Large intestine (tissue), 3 donors: Measurements from ENCODE around the gene CYP26B1. TPM values are rescaled to one million over a fixed set of nuclear protein-coding genes. Genes with fewer than 3 reads are reported as not detected.

Experiments used
- DNase-seq, 2 donors: peaks; one replicate each; pipeline versions ENCODE4 v3.0.0 to v3.0.0-alpha.2; 2013
- H3K27ac ChIP-seq: one replicate; pipeline ENCODE4 v1.5.1; 2013; ENCODE audit warnings: low read length
- H3K27me3 ChIP-seq: 2 replicates; pipeline ENCODE4 v1.6.1; 2013; ENCODE audit warnings: low read length; ENCODE audit not compliant: control insufficient read depth, insufficient read depth
- H3K36me3 ChIP-seq: 2 replicates; pipeline ENCODE4 v1.6.1; 2013; ENCODE audit warnings: low read length; ENCODE audit not compliant: control insufficient read depth, insufficient read depth
- H3K4me1 ChIP-seq: one replicate; pipeline ENCODE4 v1.6.1; 2013; ENCODE audit warnings: low read length; ENCODE audit not compliant: control insufficient read depth, insufficient read depth
- H3K4me3 ChIP-seq: one replicate; pipeline ENCODE4 v1.5.1; 2013; ENCODE audit warnings: low read length
- H3K9me3 ChIP-seq: one replicate; pipeline ENCODE4 v1.6.1; 2013; ENCODE audit warnings: mild to moderate bottlenecking, low read depth, low read length, moderate library complexity; ENCODE audit not compliant: control insufficient read depth
- WGBS: methylation state at CpG from one replicate; pipeline ENCODE4 v1.1.5; 2013; ENCODE audit warnings: low lambda C conversion rate; ENCODE audit not compliant: insufficient coverage; 5-methylcytosine and 5-hydroxymethylcytosine counted together
- polyA plus RNA-seq: library from polyadenylated mRNA; unstranded; fragments of 120-200 nt; gene quantifications from one replicate; pipeline ENCODE4 v1.2.1, GENCODE V29; 2013

CYP26B1 gene
- polyA plus RNA-seq, 1 donor = 6.1 TPM

DNA sequence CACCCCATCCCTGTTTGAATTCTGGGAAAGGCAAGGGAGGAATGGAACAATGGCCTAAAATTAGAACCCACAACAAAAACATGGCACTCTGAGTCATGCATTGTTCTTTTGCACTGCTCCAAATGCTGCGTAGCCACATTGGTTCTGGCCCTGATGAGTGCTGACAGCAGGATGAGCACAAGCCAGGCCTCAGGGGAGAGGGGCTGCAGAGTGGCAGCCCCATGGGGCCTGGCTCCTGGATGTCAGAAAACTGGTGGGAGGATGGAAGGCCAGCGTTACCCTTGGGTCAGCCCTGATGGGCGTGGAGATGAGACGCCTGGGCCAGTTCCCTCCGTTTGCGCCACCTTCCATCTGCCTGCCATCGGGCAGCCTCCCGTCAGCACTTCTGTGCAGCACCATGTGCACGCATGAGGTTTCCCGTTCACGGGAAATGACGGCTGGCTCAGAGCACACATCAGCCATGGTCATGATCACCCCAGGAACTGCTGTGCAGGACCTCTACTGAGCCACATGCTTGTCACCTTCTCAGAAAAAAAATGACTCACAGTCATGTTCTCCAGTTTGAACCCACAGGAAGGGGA is 65.6 kb downstream of the CYP26B1 start:
- Histone ChIP-seq H3K27me3 (peaks cover 2% of the 10 kb centered on the region), H3K27ac (no peak overlapping the region), H3K9me3 (peaks cover 6% of the 10 kb centered on the region), H3K36me3 (no peaks in the 10 kb centered on the region), H3K4me3 (no peak overlapping the region), H3K4me1 (no peaks in the 10 kb centered on the region)
- no peak for DNase-seq
- no CpG with 5 or more reads among the region's 12 CpGs for WGBS

- H3K9me3 ChIP-seq = peaks cover 1% of the 10 kb centered on the region
- DNase-seq = no peak
- H3K4me1 ChIP-seq = no peaks in the 10 kb centered on the region
- no peak overlapping the region for H3K27ac ChIP-seq
- no peak overlapping the region for H3K4me3 ChIP-seq
- no peaks in the 10 kb centered on the region for H3K36me3 ChIP-seq
- peaks cover 2% of the 10 kb centered on the region for H3K27me3 ChIP-seq
- no CpG with 5 or more reads among the region's 8 CpGs for WGBS
Measured at GRCh38 chr2:72081451-72081850, 66.2 kb downstream of the CYP26B1 start.

- no CpG with 5 or more reads among the region's 3 CpGs for WGBS
- no peak for DNase-seq
- no peak overlapping the region for H3K4me3 ChIP-seq
- no peak overlapping the region for H3K27ac ChIP-seq
- H3K27me3 ChIP-seq = peaks cover 7% of the 10 kb centered on the region
- no peaks in the 10 kb centered on the region for H3K36me3 ChIP-seq
- no peaks in the 10 kb centered on the region for H3K4me1 ChIP-seq
- H3K9me3 ChIP-seq = no peaks in the 10 kb centered on the region
Measured at GRCh38 chr2:72080286-72081145, 67.1 kb downstream of the CYP26B1 start.
